Fibroblast of skin of back (primary cell): ENCODE data around the gene IL17REL.

Source experiments
- DNase-seq: peaks from one replicate; pipeline ENCODE4 v3.0.0-alpha.2; 2013

Gene IL17REL

DNA sequence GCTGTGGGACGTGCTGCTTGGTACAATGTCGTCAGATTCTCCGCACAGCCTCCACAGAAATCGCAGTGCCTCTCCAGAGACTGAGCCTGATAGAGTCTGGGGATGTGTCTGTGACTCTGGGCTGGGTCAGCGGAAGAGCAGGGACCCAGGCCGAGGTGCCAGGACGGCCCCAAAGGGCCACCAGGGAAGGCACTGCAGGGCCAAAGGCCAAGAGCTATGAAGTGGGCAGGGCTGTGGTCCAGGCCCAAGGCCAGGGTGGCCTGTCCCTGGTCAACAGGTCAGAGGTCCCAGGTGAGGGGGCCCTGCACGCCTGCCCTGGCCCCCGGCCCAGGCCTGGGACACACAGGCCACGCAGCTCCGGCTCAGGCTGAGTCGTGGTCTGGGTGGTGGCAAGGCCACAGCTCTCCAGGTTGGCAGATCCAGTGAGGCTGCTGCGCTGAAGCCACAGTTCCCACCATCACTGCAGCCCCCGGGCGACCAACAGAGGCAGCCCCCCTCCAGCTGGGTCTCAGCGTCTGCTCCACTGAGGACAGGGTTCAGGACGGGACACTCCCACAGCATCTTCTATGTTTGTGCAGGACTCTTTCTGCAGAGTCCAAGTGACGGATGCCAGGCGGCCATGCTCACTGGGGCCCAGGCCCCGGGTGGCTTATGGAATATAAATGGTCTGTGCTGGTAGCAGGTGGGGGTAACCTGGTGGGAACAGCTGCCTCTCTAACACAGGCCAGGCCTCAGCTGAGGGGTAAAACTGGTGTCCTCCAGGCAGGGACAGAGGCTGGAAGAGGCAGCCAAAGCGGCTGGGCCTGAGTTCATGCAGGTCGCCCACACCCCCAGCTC is 56.8 kb downstream of the IL17REL start:
- no peak for DNase-seq

DNA sequence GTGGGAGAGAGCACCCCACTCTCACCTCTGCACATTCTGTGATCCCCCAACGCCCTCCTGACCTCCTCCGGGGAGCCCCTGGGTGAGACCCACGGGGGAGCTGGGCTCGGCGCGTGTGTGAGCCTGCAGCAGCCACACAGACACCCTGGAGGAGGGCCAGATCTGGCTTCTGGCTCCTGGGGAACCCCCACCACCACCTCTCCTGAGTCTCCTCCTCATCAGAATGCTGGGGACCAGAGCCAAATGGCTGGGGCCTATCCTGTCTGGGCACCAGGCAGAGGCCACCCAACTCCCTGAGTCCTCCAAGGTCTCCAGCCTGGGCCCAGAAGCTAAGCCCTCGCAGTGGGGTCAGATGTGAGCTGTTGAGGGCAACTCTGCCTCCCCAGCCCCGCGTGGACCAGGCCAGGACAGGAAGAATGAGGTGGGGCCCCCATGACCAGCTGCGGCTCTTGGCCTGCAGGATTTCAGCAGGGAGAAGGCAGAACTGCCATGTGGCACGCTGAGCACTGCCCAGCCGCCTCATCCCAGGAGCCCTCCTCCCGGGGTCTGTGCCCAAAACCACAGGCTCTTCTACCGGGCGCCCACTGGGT is 57.5 kb downstream of the IL17REL start:
- no peak for DNase-seq

DNA sequence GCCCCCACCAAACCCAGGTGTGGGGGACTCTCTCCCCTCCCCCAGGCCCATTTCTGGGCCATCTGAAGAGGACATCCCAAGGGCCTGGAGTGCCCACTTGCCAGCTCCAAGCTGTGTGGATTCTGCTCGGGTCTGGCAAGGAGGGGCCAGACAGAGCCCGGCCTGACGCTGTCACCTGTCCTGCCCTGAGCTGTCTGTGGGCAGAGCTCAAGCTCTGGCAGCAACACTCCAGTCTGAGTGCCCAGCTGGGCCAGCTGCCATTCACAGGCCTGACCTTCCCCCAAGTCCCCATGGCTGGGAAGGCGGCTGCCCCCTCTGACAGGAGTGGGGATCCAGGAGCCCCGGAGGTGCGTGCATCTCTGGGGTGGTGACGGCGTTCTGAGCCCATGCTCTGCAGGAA is 58.2 kb downstream of the IL17REL start:
- no peak for DNase-seq

DNA sequence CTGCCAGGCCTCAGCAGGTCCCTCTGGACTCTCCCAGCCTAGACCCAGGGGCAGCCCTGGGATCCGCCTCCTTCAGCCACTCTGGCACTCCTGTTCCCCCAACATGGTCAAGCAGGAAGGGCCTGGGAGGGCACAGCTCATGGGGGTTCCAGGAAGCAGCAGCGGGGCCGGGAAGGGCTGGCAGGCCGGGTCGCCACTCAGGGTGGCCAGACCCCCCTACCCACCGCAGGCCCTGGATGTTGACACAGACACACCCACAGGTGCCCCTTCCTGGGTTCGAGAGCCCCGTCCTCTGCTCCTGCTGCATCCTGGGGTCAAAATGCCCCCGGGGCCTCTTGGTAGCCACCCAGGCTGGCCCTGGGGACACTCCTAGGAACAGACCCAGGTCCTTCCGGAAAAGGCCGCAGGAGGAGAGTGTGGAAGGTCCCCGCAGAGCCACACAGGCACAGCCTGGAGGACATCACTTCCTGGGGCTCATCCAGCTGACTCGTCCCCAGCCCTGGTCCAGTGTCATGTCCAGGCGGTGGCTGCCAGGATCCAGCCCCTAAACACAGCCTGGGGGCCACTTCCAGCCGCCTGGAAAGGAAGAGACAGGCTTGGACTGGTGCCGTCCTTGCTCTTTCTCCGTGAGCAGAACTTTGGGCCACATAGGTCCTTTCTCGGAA is 58.8 kb downstream of the IL17REL start:
- peak; percentile 21 for DNase-seq

DNA sequence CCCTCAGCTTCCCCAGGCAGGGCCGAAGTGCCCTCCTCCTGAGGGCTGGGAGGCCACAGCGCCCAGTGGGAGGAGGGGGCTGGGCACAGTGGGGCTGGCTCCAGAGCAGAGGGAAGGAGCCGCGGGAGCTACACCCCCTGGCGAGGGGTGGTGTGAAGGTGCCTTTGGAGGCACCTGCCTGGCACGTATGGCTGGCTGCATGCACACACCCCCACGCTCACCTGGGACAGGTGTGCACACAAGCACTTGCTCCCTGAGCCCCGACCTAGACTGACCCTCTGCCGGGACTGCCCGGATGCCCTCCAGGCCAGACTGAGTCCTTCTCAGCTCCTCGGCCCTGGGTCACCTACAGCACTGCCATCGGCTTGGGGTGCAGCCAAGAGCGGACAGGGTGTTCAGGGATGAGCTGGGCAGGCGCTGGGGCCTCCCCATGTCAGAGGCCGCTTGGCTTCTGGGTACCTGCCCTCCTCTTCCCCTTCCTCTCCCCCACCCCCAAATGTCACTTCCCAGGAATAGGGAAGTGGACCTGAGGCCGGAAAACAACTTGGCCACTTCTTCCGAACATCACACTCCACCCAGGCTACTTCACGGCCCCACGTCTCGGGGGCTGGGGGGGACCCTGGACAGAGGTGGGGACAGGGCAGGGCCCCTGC is 59.4 kb downstream of the IL17REL start:
- no peak for DNase-seq

DNA sequence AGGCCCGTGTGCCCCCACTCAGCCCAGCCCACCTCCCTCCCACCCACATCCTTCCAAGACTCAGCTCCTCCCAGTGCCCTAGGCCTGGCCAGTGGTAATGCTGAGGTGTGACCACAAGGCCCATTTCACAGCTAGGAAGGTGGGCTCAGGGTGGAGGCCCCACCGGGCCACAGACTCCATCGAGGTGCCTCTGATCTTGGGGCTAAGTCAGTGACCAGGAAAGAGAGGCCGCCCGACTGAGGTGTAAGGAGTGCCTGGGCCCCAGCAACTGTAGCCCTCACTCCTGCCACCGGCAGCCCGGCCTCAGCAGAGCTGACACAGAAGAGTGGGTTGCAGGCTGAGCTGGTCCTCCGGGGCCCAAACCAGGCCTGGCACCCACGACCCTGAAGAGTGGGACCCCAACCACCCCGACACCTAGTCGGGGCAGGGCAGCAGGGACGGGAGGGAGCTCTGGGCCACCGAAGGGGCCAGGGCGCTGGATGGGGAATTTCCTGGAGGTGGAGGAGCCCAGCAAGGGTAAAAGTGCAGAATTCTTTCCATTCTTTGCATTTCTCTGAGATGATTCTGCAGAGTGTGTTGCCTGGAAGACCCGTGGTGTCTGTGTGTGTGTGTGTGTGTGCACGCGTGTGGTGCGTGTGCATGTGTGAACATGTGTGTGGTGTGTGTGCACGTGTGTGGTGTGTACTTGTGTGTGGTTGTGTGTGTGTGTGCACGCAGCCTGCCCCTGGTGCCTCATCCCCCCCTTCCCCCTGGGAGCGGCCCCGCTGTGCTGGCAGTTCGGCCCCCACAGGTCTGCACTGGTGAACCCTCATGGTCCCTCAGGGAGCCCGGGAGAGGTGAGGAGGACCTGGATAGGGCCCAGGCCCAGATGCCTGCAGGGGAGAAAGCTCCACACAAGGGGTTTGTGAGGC is 60.3 kb downstream of the IL17REL start:
- DNase-seq: peak; percentile 92

DNA sequence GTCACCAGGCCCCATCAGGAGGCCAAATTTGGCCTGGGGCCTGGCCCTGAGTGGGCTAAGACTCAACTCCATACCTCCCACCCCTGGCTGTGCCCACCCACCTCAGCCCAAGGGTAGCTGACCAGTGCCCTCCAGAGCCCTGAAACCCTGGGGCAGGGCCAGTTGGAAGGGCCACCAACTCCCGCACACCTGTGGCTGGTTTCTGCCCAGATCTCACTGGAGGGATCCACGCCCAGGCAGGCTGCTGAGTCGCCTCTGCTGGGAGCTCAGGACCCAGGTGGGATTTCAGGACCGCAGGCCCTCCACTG is 60.9 kb downstream of the IL17REL start:
- no peak for DNase-seq

DNA sequence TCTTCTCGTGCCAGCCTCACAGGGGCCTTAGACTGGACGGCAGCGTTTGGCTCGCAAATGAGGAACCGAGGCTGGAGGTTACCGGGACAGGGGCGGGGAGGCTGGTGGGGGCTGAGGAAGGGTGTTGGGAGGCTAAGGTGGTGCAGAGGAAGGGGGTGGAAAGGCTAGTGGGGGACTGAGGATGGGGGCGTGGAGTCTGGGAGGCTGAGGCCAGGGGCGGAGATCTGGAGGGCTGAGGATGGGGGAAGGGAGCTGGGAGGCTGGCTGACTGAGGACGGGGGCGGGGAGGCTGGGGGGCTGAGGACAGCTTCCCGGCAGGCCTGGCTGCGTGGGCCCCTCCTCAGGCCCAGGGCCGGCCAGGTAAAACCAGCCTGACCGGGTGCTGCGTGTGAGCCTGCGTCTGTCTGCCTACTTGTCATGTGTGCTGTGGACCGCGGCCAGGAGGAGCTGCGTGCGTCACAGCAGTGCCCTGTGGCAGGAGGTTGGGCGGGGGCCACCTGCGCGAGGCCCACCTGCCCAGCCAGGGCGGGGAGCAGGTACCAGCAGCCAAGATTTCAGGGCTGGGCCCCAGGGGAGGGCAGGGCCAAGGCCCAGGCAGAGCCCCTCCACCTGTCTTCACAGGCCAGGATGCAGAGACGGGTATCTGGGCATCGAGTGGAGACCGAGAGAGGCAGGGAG is 61.4 kb downstream of the IL17REL start:
- DNase-seq: no peak

DNA sequence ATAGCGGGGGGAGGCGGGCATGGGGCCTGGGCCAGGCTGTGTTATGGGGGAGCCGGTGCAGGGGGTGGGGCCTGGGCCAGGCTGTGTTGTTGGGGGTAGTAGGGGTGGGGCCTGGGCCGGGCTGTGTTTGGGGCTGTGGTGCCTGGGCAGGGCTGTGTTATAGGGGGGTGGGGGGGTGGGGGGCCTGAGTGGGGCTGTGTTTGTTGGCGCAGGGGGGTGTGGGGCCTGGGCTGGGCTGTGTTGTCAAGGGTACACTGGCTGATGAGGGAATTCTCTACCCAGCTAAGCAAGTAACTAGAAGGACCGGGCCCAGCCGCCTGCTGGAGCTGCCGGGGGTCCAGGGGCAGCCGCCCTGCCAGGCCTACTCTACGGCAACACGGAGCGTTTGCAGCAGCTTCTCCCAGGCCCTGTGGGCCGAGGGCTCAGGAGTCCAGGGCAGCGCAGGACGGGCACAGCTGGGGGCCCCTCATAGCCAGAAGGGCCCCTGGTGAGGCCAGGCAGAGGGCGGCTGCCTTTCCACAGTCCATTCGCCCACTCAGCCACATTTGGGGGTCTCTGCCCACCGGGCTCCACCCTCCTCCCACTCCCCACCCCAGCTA is 62.1 kb downstream of the IL17REL start:
- DNase-seq: no peak

DNA sequence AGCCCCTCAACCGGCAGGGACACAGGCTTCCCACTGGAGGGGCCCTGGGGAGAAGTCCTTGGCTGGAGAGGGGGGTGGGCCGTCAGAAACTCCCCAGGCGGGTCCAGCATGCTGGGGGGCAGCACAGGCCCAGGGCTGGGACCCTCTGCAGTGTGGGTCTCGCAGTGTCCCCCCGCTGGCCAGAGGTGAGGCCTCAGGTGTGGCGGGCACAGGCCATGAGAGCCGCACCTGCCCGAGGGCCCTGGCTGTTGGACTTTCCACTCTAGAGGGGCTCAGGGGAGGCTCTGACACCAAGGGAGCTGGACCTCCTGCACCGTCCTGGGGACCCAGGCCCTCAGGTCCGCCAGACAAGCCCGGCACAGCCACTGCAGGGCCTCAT is 62.7 kb downstream of the IL17REL start:
- DNase-seq: no peak

DNA sequence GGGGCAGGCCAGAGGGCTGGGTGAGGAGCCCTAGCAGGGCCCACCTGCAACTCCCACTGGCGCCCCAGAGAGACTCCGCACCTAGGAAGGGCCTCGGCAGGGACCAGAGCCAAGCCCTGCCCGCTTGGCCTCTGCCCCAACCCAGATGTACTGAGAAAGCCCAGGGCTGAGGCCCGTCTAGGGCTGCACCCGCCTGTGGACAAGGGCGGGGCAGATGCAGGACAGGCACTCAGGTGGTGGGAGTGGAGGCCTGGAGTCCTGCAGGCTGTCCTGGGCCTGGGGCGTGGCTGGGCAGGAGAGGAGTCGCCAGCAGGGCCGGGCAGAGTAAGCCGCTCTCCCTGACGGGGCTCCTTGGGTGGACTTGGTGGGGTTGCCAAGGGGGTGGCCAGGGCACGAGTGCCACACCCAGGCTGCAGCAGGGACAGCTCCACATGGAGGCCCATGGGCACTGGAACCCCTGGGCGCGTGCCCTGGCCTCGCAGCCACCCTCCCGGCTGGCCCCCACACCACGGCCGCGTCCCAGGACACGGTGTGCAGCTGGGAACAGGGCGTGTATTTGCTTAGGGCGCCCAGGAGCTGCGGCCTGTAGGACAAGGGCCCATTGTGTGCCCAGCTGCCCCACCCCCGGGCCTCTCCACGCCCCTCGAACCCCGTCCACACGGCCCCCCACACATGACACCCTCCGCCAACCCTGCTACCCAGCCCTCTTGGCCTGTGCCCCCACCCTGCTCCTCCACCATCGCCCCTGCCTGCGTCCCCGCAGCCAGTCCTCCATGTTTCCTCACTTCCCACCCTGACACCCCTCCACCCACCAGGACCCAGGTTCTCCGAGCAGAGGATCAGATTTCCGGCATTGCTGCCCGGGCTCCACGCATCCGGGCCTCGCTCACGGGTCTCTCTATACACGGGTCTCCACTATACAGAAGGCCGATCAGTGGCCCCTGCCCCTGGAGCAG is 63.3 kb downstream of the IL17REL start:
- no peak for DNase-seq

DNA sequence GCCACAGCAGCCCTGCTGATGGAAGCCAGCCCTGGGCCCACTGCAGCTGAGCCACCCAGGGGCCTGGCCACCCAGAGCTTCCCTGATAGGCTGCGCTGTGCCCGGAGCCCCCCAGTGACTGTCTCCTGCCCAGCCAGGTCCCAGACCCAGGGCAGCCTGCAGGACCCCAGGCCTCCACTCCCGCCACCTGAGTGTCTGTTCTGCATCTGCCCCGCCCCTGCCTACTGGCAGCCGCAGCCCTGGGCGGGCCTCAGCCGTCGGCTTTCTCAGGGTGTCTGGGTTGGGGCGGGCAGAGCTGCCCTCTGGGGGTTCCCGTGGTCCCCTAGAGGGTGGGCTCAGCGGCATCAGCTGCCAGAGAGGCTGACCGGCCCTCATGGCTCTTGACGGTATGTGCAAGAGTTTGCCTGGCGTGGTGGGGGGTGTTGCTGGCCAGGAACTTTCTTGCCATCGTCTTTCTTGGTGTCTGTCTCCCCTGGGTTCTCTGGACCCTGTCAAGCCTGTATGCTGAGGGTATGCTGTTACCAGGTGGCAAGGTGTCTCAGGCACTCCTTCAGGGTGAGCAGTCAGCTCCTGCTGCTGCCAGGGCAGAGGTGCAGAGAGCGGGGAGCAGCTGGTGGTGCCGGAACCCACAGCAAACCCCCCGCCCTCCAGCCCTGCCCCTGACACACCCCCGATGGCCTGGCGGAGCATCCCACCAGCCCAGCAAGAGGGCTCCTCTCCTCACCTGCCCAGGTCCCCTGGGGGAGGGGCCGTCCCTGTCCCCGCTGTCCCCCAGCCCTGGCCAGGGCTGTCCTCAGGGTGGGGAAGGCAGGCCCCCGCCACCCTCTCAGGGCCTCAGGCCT is 64.2 kb downstream of the IL17REL start:
- DNase-seq: no peak

DNA sequence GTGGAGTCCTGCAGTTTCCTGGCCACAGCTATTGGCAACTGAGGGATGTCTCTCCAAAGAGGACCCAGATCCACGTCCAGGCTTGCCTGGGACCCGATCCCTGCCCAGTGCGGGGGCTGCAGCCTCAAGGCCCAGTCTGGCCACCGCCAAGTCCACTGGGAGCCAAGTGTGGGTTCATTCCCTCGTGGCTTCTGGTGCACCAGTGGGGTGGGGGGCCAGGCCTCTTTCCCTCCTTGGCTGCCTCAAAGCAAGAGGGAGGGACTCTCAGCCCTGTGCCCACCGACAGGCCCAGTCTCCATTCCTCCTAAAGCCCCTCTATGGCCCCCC is 65.3 kb downstream of the IL17REL start:
- no peak for DNase-seq

DNA sequence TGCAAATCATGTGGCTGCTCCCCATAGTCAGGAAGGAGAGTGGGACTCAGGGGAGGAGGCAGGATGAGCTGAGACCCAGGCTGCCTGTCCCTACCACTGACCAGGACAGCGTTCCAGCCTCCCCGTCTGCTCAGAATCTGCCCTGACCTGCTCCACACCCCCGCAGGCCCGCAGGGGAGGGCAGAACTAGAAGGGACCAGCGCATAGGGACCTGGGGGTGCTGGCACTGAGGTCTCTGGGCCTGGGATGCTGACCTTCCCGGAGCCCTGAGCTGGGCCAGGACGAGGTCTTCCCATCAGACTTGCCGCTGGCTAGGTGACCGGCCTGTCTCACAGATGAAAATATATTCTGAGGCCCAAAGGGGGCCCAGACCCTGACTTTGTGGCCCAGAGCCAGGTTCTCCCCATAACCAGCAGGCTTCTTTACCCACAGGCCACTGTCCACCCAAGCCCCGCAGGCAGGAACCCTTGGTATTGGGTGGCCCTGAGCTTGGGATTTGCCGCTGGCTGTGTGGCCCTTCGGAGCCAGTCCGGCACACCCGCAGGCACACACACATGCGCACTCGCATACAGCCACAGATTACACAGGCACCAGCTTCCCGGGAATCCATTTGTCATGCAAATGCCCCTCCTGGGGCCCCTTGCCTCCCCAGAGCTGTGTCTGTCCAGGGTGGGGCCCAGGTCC is 65.8 kb downstream of the IL17REL start:
- no peak for DNase-seq

DNA sequence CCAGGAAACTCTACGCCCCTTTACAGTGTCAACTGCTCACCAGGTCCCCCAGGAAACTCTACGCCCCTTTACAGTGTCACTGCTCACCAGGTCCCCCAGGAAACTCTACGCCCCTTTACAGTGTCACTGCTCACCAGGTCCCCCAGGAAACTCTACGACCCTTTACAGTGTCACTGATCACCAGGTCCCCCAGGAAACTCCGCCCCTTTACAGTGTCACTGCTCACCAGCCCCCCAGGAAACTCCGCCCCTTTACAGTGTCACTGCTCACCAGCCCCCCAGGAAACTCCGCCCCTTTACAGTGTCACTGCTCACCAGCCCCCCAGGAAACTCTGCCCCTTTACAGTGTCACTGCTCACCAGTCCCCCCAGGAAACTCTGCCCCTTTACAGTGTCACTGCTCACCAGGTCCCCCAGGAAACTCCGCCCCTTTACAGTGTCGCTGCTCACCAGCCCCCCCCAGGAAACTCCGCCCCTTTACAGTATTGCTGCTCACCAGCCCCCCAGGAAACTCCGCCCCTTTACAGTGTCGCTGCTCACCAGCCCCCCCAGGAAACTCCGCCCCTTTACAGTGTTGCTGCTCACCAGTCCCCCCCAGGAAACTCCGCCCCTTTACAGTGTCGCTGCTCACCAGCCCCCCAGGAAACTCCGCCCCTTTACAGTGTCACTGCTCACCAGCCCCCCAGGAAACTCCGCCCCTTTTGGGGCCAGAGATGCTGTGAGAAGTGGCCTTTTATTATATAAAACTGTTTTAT is 67.3 kb downstream of the IL17REL start:
- peak; percentile 39 for DNase-seq
